GM19468 (cell line): ENCODE data around the gene C1QTNF4.
"Not testable (repeated sequence)": the region's sequence is repeated elsewhere in the genome, so short reads cannot be mapped to it uniquely, and the experiment has no call there.

Source experiments
- ATAC-seq: cut with Tn5 transposase; IDR thresholded peaks from one replicate; pipeline ENCODE4 v1.9.1; 2021; ENCODE audit warnings: mild to moderate bottlenecking, moderate library complexity, moderate number of reproducible peaks; ENCODE audit not compliant: unreplicated experiment; ENCODE audit errors: extremely low read depth

Gene C1QTNF4

DNA sequence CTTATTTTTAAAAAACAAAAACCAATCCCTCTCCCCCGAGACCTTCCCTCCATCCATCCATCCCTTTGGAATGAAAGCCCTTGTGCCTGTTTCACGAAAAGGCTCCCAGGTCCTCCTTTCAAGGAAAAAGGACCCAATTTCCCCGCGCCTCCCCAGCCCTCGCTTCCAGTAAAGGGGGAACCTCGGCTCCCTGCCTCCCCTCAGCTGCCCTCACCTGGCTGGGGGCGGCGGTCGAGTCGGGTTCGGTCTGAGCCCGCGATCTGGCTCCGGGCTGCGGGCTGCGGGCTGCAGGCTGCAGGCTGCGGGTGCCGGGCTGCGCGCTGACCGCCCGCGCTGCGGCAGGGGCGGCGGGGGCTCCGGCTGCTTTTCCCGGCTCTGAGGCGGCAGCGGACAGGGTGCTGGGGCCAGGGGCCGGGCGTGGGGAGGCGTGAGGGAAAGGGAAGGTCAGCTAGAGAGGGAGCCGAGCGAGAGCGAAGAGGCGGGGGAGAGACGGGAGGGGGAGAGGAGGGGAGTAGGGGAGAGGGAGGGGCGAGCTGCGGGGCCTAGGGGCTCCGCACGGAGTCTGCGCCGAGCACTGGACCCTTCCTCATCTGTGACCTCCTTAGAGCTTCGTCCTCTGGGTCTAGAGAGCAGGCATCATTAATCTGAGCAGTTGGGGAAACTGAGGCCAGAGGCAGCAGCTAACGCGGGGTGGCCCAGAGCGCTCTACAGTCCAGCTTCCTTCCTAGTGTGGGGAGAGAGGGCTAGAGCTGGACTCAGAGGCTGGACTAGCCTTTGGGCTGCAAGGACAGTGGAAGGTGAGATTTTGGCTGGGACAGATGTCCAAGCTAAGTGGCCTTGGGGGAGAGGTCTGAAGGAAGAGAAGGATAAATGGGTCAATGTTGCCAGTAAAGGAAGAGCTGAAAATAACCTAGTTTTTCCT is at the start of gene C1QTNF4:
Gene C1QTNF4, minus strand, starts transcription at position 478 of the 922 bp plus-strand sequence. CDS start 3,601 bp downstream, outside the sequence.
- no peak for ATAC-seq

DNA sequence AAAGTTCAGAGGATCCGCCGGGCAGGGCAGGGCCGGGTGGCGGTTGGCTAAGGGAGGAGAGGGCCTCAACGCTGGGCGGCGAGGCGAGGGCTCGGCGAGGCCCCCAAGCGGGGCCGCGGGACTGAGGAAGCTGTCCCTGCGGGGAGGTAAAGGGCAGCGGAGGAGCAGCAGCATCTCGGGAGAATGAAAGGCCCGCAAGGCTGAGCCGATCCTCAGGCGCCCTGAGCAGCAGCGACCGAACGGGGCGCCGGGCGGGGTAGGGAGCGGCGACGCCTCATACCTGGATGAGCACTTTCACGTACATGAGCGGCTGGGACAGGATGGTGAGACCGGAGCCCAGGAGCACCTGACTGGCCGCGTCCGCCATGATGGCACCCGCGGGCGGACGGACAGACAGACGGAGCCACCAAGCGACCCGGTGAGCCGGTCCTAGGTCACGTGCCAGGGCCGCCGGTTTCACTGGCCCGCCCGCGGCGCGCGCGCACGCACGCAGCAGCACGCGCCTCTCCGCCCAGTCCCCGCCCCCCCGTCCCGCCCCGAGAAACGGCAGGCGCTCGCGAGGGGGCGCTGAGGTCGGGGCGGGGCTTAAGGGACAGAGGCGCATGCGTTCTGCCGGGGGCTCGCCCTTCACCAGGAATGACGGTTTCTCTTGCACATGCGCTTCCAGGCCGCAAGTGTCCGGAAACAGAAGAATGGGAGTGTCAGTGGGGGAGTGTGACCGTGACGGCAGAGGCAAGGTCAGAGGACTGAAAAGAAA is 48.1 kb upstream of the C1QTNF4 start, which contains the start of gene MTCH2:
Gene MTCH2, minus strand, starts transcription at position 461 of the 757 bp plus-strand sequence. Its CDS starts 94 bp downstream, at position 367.
- peak; percentile 79 for ATAC-seq

DNA sequence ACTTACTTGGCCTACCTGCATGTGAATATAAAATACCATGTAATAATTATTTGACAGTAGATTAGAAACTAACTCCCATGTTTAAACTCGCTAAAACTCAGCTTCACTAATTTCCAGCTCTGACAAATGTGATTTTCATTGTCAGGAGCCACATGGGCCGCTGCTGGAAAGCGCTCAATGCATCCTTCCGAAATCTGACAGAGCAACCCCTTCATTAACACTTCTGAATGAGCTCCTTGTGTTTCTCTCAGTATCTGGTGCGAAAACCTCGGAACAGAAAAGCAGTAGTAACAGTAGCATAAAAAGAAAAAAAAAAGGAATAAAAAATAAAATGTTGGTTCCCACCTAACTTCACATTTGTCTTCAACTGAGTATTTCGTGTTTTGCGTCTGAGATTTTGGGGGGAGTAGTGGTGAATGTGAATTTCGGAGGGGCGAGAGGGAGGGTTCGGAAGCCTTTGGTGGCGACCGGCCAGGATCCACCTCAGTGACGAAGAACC is 47.4 kb upstream of the C1QTNF4 start:
- no peak for ATAC-seq

DNA sequence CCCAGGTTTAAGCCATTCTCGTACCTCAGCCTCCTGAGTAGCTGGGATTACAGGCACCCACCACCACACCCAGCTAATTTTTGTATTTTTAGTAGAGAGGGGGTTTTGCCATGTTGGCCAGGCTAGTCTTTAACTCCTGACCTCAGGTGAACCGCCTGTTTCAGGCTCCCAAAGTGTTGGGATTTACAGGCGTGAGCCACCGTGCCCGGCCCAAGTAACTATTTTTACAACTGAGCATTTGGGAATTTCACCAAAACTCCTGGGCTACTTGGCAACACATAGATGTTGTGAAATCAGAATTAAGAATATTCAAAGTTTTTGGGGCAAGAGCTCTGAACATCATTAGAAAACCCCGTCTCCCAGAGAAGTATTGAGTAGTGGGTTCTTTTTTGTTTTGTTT is 46.3 kb upstream of the C1QTNF4 start:
- not testable (repeated sequence) for ATAC-seq

DNA sequence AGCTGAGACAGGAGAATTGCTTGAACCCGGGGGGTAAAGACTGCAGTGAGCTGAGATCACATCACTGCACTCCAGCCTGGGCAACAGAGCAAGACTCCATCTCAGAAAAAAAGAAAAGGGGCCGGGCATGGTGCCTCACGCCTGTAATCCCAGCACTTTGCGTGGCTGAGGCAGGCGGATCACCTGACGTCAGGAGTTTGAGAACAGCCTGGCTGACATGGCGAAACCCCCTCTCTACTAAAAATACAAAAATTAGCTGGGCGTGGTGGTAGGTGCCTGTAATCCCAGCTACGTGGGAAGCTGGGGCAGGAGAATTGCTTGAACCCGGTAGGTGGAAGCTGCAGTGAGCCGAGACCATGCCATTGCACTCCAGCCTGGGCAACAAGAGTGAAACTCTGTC is 42.1 kb upstream of the C1QTNF4 start:
- not testable (repeated sequence) for ATAC-seq

DNA sequence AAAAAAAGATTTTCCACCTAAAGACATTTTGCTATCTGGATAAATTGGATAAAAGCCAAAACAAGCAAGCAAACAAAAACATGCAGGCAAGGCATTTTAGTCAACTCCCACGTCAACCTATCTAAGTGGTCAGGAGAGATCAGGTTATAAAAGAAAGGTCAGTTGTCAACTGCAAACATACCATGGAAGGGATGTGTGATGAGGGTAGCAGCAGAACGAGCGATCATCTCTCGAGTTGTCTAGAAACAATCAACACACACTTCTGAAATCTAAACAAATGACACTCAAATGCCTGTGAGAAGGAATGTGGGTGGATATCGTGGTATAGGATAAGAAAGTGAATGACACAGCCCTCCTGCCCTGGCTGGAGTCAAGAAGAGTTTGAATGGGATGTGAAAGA is 37.3 kb upstream of the C1QTNF4 start:
- no peak for ATAC-seq

DNA sequence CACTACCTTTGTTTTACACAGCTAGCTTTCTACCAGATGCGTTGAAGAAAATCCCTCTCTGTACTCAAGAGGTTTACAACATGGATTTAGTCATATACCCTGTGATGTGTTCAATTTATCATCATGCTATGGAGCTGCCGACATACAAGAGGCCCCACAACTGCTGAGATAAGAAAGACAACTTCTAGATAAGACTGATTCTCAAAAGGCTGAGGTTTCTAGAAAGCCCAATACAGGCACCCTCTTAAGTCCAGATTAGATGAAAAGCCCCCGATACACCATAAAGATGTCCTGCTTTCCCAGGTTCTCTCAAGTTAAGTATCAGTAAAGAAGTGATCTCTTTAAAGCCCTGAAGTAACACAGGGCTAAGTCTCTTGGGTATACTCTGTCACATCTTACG is 33.8 kb upstream of the C1QTNF4 start:
- ATAC-seq, result no peak

DNA sequence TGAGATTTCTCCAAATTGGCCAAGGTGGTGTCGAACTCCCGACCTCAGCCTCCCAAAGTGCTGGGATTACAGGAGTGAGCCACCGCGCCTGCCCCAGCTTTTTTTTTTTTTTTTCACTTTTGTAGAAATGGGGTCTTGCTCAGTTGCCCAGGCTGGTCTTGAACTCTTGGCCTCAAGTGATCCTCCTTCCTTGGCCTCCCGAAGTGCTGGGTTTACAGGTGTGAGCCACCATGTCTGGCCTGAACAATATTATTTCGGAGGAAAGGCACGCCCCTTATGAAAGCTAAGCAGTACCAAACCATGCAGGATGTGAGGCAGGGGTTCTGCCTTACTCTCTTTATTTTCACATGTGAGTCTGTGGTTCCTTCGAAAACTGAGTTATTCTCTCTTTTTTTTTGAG is 32.0 kb upstream of the C1QTNF4 start:
- no peak for ATAC-seq

DNA sequence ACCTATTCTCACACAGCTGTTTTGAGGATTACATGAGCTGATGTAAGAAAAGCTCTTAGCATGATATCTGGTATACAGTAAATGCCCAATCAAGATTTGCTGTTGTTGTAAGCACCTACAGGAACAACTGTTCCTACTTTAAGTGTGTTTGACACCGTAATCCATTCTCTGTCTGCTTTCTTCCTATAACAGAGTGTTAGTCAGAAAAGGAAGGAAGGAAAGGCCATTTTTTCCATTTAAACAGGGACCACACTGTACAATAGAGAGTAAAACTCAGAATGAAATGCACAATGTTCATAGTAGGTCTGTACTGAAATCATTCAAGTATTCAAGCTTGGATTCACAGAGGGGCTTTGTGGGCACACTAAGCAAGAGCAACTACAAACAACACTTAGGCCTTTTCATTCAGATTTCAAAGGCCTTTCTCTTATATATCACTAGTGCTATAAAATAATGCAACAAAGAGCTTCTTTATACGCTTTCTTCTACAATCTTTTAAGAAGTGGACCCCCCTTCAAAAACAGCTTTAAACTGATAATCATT is 26.7 kb upstream of the C1QTNF4 start:
- no peak for ATAC-seq

DNA sequence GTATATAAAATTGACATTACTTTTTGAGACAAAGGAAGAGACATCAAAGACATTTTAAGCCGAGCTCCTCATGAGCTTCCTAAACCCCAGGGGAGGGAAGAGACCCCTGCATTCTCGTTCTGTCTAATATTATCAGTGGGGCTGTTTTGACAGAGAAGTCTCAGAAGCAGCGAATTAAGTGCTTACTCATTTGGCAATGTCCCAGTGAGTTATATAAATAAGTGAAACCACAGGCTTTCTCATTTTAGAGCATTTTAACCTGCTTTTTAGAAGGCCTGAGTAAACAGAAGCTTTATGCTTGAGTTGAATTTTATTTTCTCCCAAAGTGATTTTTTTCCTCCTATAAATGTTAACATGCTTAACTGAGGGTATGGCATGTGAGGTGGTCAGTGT is 23.2 kb upstream of the C1QTNF4 start:
- no peak for ATAC-seq

DNA sequence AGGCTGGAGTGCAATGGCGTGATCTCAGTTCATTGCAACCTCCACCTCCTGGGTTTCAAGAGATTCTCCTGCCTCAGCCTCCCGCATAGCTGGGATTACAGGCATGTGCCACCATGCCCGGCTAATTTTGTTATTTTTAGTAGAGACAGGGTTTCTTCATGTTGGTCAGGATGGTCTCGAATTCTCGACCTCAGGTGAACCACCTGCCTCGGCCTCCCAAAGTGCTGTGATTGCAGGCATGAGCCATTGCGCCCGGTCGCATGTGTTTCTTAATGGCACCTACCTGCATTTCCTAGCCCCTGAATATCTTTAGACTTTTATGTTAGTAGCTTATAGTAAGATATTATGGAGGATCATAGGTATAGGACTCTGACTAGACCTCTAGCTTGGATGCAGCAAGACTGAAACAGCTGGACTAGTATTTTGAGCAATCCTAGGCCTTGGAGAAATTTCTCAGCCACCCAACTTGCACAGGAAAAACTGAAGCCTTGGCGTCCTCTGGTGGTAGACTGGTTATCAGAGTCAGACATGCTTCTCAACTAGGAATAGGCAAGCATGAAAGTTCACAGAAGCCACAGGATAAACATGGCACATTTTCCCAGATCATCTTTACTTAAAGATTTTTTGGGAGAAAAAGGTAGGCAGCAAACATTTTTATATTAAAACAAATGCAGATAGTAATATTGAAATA is 22.7 kb upstream of the C1QTNF4 start:
- ATAC-seq, result no peak

DNA sequence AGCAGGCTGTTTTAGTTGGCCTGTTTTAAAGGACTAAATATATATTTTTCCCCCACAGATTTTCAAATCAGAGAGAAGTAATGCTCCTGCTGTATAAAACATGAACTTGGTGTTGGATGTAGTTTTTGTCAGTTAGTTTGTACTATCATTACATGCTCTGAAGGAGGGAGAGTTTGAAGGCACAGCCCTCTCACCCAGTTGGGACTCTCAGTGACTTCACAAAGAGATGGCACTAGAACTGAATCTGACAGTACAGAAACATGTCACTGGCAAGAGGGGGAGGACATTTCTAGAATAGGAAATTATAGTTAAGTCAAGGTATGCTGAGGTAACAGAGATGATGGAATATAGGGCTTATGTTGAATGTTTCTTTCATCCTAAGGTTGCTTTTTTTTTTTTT is 21.0 kb upstream of the C1QTNF4 start:
- ATAC-seq, result no peak

DNA sequence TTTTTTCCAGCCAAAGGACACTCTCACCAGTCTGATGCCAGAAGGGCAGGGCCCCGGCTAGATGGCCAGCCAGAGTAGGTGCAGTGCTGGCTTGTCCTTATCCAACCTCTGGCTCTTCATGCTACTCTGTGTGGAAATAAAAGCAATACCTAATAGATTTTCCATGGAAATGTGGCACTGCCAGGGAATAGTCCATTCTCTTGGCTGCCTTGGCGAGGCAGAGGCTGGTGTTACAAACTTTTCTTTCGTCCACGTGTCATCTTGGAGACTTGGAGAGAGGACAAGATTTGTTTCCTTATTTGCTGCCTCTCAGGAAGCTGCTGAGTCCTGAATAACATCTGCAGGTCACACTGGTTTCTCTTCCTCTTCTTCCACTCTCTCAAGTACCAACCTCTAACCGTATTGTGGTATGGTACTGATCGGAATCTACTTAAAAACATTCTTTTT is 17.2 kb upstream of the C1QTNF4 start:
- ATAC-seq, result peak; percentile 34

DNA sequence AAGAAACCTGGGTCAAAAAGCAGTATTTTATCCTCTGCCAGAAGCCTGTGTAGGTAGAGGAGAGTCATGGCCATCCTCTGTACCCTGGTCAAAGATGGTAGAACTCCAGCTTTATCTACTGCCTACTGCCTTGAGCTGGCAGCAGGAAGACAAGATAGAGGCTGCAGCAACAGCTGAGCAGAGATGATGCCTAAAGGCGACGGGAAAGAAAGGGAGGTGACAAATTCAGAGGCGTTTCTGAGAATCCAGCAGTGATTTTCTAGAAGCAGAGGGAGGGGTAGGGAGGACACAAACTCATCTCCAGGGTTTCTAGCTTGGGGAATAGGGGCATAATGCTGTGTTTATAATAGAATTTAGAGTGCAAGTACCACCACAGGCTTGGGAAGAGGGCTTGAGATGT is 15.5 kb upstream of the C1QTNF4 start:
- no peak for ATAC-seq

DNA sequence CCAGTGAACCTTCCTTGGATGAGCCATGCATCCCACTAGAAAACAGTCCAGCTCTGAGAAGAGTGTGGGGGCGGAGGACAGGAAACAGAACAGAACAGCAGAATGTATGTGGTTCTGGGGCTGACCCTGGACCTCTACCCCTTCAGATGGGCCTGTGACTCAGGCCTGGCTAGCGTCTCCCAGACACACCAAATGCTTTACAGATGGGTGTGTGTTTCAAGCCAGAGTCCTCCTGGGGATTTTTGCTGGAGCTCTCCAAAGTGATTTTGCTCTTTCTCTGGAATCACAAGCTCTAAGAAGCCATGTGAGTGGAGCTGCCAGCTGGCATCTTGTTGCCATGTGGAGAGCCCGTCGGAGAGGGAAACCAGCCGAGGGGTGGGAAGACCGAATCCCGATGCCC is 13.2 kb upstream of the C1QTNF4 start:
- no peak for ATAC-seq

DNA sequence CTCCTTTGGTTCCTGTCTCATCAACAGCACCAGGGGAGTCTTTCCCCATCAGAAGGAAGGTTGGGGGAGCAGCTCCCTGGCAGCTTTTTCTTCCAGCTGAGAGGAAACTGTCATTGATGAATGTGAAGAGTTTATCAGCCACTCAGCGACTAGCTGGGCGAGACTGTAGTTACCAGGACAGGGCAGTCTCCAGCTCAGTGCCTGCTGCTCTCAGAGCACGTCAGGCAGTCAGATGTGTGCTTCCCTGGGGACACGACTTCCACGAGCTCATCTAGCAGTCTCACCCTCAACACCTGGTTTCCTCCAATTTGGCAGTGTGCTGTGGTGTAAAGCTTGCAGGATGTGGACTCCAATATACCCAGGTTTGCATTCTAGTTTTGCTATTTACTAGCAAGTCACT is 12.5 kb upstream of the C1QTNF4 start:
- no peak for ATAC-seq

DNA sequence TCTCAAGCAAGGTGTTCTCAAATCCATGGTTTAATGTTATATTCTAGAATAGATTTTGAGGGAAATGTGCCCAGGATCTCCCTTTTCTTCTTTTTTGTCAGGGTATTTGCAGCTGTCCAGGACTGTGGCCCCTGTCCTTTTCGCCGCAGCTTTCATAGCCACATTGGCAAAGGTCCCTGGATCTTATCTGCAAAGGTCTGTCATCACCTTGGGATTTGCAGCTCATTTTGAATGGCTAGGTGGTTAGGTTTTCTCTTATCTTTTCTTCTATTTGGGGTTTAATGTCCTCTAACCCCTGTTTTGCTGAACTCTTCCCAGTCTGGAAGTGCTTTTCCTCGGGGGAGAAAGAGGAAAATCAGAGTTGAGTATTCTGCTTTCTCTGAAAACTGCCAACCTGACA is 11.7 kb upstream of the C1QTNF4 start:
- no peak for ATAC-seq

DNA sequence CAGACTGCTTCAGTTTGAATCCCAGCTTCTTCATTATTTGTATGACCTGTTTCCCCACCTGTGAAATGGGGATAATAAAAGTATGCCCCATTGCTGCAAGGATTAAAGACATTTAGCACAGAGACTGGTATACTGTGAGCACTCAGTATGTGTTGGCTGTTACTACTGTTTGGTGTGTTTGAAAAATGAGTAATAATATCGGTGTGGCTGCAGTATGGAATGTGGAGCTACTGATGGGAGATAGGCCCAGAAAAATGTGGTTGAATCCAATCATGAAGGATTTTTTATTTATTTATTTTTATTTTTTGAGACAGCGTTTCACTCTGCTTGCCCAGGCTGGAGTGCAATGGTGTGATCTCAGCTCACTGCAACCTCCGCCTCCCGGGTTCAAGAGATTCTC is 9.1 kb upstream of the C1QTNF4 start:
- ATAC-seq, result no peak

DNA sequence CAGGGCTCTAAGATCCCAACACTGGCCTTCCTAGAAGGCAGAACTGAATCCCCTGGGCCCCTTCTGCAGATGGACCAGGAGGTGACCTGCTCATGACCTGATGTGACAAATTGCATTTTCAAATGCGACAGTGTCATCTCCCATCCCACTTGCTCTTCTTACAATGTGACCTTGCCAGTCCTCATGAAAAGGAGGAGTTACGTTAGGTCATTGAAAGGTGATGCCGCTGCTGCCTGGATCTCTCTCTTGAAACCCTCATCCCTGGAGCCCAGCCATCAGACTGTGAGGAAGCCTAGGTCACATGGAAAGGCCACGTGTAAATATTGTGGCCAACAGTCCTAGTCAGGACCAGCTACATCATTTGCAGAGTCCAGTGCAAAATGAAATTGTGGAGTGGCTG is 5.7 kb upstream of the C1QTNF4 start:
- ATAC-seq, result no peak

DNA sequence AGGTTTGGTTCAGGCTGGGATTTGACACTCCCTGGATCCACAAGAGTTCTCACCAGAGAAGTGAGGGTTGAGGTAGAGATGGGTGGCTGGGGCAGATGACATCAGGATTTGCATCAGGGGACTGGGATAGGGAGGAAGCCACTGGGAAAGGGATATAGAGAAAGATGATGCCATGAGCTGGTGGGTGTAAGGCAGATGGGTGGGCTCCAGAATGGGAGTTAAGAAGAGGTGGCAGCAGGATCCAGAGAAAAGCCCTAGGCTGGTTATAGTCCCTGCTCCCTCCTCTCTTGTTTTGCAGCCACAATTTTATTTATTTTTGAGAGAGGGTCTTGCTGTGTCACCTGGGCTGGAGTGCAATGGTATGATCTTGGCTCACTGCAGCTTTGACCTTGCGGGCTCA is 1.8 kb upstream of the C1QTNF4 start:
- no peak for ATAC-seq
